SU-DHL-6 (cell line): Measurements from ENCODE around the gene INIP.

ENCODE experiments used
- EZH2phosphoT487 ChIP-seq: fragments of 200-600 bp; sonication (generic), shearing (Covaris generic); conservative IDR thresholded peaks from 2 replicates; pipeline ENCODE4 v1.6.1; 2018; ENCODE audit warnings: mild to moderate bottlenecking, antibody characterized with exemption, low read length, moderate library complexity, mixed read lengths
- TF ChIP-seq, protein P1 (sequence below): fragments of 200-600 bp; sonication (generic); IDR thresholded peaks from one replicate; pipeline ENCODE4 v1.5.1; 2017; ENCODE audit warnings: antibody characterized with exemption, mild to moderate bottlenecking, low read length, moderate library complexity; ENCODE audit not compliant: insufficient read depth, poor library complexity, severe bottlenecking

GRCh38 chr9:112765281-112765680 is 47.4 kb upstream of the INIP start:
- TF ChIP-seq, protein P1, sequence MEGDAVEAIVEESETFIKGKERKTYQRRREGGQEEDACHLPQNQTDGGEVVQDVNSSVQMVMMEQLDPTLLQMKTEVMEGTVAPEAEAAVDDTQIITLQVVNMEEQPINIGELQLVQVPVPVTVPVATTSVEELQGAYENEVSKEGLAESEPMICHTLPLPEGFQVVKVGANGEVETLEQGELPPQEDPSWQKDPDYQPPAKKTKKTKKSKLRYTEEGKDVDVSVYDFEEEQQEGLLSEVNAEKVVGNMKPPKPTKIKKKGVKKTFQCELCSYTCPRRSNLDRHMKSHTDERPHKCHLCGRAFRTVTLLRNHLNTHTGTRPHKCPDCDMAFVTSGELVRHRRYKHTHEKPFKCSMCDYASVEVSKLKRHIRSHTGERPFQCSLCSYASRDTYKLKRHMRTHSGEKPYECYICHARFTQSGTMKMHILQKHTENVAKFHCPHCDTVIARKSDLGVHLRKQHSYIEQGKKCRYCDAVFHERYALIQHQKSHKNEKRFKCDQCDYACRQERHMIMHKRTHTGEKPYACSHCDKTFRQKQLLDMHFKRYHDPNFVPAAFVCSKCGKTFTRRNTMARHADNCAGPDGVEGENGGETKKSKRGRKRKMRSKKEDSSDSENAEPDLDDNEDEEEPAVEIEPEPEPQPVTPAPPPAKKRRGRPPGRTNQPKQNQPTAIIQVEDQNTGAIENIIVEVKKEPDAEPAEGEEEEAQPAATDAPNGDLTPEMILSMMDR = no peak
- no peak for TF ChIP-seq EZH2phosphoT487
